HEK293T (cell line): Measurements from ENCODE around the gene DNAAF1.

Experiments used
- ARNT ChIP-seq: fragments of 450-650 bp; IDR thresholded peaks from 2 replicates; pipeline ENCODE4 v1.6.1; 2017; ENCODE audit warnings: mild to moderate bottlenecking
- ELF4 ChIP-seq: fragments of 450-650 bp; IDR thresholded peaks from 2 replicates; pipeline ENCODE4 v1.6.1; 2017; ENCODE audit warnings: antibody characterized with exemption
- HDGF ChIP-seq: fragments of 450-650 bp; IDR thresholded peaks from 2 replicates; pipeline ENCODE4 v1.6.1; 2017; ENCODE audit warnings: antibody characterized with exemption, borderline replicate concordance
- LEF1 ChIP-seq: fragments of 450-650 bp; IDR thresholded peaks from 2 replicates; pipeline ENCODE4 v1.6.1; 2017; ENCODE audit warnings: mild to moderate bottlenecking, borderline replicate concordance
- PKNOX1 ChIP-seq: fragments of 450-650 bp; IDR thresholded peaks from 2 replicates; pipeline ENCODE4 v1.6.1; 2016
- SP1 ChIP-seq: fragments of 450-650 bp; IDR thresholded peaks from 2 replicates; pipeline ENCODE4 v1.6.1; 2017
- SUZ12 ChIP-seq: fragments of 450-650 bp; IDR thresholded peaks from 2 replicates; pipeline ENCODE4 v1.6.1; 2016; ENCODE audit warnings: mild to moderate bottlenecking
- ZNF384 ChIP-seq: fragments of 450-650 bp; IDR thresholded peaks from 2 replicates; pipeline ENCODE4 v1.6.1; 2016

GRCh38 chr16:84150926-84151325 is 5.8 kb downstream of the DNAAF1 start:
- TF ChIP-seq PKNOX1 (no peak), ZNF384 (no peak), SUZ12 (no peak), LEF1 (no peak), ELF4 (no peak), SP1 (no peak), HDGF (no peak), ARNT (no peak)
